ENCODE data around the gene VIM.
"Not testable (repeated sequence)": the region's sequence is repeated elsewhere in the genome, so short reads cannot be mapped to it uniquely, and the experiment has no call there.

Gene VIM

GRCh38 chr10:17232276-17232960 is 4.4 kb downstream of the VIM start:
- DNase-seq (ENCODE audit: low spot score): no peak

DNA sequence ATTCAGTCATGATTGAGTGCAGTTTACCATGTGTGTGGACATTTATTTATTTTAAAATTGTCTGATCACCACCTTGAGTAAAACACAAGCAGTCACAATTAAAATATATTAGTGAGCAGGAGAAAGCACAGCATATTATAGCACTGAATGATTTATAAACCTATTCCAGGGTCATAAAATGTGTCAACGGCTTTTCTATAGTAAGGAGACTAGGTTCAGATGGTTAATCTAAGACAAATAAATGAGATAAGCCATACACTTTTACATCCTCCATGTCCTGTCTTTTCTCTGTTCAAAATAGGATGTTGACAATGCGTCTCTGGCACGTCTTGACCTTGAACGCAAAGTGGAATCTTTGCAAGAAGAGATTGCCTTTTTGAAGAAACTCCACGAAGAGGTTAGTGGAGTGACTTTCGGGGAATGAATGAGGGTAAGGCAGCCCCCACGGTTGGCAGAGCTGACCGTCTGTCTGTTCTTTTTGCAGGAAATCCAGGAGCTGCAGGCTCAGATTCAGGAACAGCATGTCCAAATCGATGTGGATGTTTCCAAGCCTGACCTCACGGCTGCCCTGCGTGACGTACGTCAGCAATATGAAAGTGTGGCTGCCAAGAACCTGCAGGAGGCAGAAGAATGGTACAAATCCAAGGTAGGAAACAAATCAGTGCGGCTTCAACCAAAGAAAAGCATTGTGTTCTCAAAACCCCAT is 5.4 kb downstream of the VIM start:
- DNase-seq (ENCODE audit: low spot score): no peak

GRCh38 chr10:17234431-17234945 is 6.4 kb downstream of the VIM start:
- no peak for DNase-seq (ENCODE audit: low spot score)

- no peak for DNase-seq (ENCODE audit: low spot score)
These were observed 7.1 kb downstream of the VIM start for GRCh38 chr10:17235136-17235535.

GRCh38 chr10:17236468-17237148 is 8.6 kb downstream of the VIM start:
- DNase-seq (ENCODE audit: low spot score): no peak

- DNase-seq (ENCODE audit: low spot score): no peak
These were observed 9.1 kb downstream of the VIM start for GRCh38 chr10:17237149-17237527.

- DNase-seq (ENCODE audit: low spot score): no peak
These were observed 9.9 kb downstream of the VIM start for GRCh38 chr10:17237915-17238444.

GRCh38 chr10:17238445-17239291 is 10.6 kb downstream of the VIM start:
- DNase-seq (ENCODE audit: low spot score): no peak

- no peak for DNase-seq (ENCODE audit: low spot score)
These were observed 11.5 kb downstream of the VIM start for GRCh38 chr10:17239345-17240085.

GRCh38 chr10:17240096-17240495 is 12.1 kb downstream of the VIM start:
- no peak for DNase-seq (ENCODE audit: low spot score)

DNA sequence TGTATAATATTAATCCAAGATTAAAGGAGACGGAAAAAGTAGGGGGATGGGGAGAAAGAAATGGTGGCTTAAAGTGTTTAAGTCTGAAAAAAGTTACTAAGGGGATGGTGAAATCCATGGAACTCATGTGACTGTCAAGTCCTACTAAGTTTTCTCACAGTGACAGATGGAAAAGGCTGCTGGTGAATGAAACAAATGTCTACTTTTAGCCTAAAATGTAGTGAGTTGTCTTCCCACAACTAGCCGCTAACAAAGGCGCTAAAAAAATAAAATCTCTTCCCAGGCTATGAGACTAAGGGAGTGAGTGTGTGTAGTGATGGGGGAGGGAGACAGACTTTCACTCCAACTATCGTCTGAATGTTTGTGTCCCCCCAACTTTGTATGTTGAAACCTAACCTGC is 12.6 kb downstream of the VIM start:
- DNase-seq (ENCODE audit: low spot score): no peak

DNA sequence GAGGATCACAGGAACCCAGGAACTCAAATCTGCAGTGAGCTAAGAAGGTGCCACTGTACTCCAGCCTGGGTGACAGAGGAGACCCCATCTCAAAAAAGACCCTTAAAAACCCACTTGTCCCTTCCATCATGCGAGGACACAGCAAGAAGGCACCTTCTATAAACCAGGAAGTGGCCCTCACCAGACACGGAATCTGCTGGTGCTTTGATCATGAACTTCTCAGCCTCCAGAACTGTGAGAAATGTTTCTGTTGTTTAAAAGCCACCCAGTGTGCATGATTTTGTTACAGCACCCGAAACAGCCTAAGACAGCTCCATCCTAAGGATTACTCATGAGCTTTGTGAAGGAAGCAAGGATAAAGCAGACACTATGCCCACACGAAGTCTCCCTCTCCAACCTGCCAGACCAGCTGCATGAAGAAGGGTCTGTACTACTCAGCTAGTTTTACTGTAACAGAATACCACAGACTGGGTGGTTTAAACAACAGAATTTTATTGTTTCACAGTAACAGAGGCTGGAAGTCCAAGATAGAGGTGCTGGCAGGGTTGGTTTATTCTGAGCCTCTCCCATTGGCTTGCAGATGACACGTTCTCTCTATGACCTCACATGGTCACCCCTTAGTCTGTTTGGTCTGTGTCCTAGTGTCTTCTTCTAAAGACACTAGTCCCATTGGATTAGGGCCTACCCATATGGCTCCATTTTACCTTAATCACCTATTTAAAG is 13.7 kb downstream of the VIM start:
- no peak for DNase-seq (ENCODE audit: low spot score)

- DNase-seq (ENCODE audit: low spot score): no peak
These were observed 16.8 kb downstream of the VIM start for GRCh38 chr10:17244700-17245365.

- DNase-seq (ENCODE audit: low spot score): no peak
These were observed 19.2 kb downstream of the VIM start for GRCh38 chr10:17247210-17247609.

GRCh38 chr10:17248964-17249363 is 20.9 kb downstream of the VIM start:
- DNase-seq (ENCODE audit: low spot score): no peak

DNA sequence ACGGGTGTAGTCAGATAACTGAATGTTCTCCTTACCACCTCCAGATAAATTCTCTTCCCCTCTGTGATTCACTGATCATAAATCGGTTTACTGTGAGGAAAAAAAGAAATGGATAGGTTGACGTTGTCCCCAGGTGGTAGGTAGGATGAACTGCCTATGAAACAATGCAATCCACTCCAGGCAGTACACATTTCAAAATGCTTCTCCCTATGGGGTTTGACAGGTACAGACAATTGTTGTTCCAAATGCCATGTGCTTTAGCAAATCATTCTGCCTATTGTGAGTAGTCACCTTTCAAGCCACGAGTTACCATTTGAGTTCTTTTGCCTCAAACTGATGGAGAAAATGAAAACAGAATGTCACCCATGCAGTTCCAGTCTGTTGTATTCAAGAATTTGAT is 21.8 kb downstream of the VIM start:
- DNase-seq (ENCODE audit: low spot score): no peak

- DNase-seq (ENCODE audit: low spot score): no peak
These were observed 22.7 kb downstream of the VIM start for GRCh38 chr10:17250736-17251135.

DNA sequence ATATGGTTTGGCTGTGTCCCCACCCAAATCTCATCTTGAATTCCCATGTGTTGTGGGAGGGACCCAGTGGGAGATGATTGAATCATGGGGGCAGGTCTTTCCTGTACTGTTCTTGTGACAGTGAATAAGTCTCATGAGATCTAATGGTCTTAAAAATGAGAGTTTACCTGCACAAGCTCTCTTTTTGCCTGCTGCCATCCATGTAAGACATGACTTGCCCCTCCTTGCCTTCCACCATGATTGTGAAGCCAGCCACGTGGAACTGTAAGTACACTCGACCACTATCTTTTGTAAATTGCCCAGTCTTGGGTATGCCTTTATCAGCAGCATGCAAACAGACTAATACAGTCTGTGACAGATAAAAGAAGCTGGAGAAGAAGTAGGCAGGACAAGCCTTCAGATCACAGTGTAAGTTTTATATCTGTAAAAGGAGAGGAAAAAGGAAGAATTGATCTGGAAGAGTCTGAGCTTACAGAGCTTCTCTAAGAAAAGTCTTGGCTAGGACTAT is 26.6 kb downstream of the VIM start:
- DNase-seq (ENCODE audit: low spot score): not testable (repeated sequence)

DNA sequence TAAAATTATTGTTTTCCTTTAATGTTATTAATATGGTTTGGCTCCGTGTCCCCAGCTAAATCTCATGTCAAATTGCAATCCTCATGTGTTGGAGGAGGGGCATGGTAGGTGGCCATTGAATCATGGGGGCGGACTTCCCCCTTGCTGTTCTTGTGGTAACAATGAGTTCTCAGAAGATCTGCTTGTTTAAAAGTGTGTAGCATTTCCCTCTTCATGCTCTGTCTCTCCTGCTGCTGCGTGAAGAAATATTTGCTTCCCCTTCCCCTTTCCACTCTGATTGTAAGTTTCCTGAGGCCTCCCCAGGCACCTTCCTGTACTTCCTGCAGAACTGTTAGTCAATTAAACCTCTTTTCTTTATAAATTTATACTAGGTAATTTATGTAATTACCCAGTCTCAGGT is 27.5 kb downstream of the VIM start:
- no peak for DNase-seq (ENCODE audit: low spot score)

GRCh38 chr10:17256051-17256450 is 28.0 kb downstream of the VIM start:
- no peak for DNase-seq (ENCODE audit: low spot score)

Data from hematopoietic multipotent progenitor cell treated with erythropoietin and hydrocortisone succinate and interleukin-3 and kit ligand, for 15 days (in vitro differentiated cells).